Effector CD4-positive, alpha-beta T cell (primary cell): ENCODE measurements around the gene ZSWIM5.
"Not testable (repeated sequence)": the region's sequence is repeated elsewhere in the genome, so short reads cannot be mapped to it uniquely, and the experiment has no call there.

Source experiments
- DNase-seq: peaks from one replicate; pipeline ENCODE4 v3.0.0-alpha.2; 2020

Gene ZSWIM5

DNA sequence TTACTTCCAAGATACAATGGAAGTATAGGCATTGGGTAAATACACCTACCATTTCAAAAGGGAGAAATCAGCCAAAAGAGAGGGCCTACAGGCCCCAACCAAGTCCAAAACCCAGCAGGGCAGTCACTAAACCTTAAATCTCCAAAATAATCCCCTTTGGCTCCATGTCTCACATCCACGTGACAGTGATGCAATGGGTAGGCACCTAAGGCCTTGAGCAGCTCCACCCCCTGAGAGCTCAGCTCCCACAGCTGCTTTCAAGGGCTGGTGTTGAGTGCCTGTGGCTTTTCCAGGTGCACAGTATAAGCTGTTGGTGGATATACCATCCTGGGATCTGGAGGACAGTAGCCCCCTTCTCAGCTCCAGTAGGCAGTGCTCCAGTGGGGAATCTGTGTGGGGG, 121.8 kb downstream of the ZSWIM5 start:
- DNase-seq: no peak

DNA sequence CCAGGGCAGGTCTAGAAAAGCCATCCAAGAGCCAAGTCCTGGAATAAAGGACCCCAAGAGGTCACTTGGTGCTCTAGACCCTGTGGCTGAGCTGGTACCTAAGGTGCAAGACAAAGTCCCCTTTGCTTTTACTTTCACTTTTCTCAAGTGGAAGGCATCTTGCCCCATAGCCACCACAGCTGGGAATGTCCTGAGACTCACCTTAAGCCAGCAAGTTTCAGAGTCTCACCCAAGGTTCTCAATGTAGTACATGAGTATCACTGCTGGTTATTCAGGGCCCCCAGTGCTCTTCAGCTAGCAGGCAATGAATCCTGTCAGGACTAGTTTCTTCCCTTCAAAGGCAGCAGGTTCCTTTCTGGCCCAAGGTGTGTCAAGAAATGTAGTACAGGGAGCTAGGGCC, 126.9 kb downstream of the ZSWIM5 start:
- no peak for DNase-seq

DNA sequence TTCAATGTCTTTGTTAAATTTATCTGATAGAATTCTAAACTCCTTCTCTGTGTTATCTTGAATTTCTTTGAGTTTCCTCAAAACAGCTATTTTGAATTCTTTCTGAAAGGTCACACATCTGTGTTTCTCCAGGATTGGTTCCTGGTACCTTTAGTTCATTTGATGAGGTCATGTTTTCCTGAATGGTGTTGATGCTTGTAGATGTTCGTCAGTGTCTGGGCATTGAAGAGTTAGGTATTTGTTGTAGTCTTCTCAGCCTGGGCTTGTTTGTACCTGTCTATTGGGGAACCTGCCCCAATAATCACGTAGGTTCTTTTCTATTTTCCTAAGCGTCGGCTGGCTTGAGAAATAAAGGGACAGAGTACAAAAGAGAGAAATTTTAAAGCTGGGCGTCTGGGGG, 129.4 kb downstream of the ZSWIM5 start:
- not testable (repeated sequence) for DNase-seq

DNA sequence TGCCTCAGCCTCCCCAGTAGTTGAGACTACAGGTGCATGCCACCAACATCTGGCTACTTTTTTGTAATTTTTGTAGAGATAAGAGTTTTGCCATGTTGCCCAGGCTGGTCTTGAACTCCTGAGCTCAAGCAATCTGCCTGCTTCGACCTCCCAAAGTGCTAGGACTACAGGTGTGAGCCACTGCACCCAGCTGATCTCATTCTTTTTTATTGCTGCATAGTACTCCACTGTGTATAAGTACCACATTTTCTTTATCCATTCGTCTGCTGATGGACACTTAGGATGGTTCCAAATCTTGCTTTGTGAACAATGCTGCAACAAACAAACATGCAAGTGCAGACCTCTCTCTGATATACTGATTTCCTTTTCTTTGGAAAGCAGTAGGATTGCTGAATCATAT, 134.8 kb downstream of the ZSWIM5 start:
- no peak for DNase-seq

DNA sequence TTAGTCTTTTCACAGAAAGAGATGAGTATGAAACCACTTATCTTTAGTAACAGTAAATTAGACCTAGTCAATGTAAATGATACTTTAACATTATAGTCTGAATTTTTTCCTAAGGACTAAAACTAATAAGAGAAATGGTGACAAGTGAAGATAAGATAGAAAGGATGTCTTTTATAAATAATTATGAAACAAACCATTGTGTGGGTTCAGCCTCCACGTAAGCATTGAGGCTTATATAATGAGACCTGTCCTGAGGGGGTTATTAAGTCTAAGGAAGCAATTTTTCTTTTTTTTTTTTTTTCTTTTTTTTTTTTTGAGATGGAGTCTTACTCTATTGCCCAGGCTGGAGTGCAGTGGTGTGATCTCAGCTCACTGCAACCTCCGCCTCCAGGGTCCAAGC, 138.6 kb downstream of the ZSWIM5 start:
- DNase-seq: no peak

DNA sequence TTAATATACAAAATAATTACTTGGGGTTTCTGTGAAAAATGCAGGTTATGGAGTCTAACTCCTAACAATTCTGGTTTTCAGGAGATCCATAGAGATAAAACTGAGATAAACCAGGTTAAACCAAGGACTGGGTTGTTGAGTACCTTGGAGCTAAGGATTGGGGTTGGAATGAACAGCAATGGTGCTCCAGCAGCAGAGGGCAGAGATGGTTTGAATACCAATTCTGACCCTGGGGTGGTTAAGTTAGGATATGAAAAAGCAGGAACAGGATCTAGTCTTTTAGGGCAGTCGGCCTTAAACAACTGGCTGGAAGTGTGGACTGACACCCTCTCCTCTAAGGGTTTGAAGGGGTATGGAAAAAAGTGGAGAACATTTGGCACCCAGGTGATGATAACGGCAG, 141.3 kb downstream of the ZSWIM5 start:
- DNase-seq: no peak

DNA sequence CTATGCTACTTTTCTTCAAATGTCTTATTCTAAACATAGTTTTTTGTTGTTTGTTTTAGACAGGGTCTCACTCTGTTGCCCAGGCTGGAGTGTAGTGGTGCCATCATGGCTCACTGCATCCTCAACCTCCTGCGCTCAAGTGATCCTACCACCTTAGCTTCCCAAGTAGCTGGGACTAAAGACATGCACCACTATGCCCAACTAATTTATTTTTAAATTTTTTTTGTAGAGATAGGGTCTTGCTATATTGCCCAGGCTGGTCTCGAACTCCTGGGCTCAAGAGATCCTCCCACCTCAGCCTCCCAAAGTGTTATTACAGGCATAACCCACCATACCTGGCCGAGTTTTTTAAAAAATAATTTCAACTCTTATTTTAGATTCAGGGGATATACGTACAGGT, 143.9 kb downstream of the ZSWIM5 start:
- DNase-seq: not testable (repeated sequence)

DNA sequence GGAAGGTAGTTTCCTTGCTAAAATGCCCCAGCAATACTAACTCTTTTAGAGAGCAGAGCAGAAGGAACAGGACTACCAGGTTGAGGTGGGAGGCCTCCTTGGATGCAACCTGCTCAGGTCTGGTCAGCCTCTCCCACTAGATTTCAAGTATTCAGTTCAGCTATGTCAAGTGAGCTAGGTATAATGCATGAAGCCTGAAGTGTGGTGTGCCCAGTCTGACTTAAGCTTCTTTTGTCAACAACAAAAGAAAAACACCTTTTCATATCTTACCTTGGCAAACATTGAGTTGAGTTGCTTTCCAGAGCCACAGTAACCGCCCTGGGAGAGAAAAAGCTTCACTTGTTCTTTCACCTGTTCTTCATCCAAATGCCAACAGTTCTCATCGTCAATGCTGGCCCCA, 146.6 kb downstream of the ZSWIM5 start:
- no peak for DNase-seq

DNA sequence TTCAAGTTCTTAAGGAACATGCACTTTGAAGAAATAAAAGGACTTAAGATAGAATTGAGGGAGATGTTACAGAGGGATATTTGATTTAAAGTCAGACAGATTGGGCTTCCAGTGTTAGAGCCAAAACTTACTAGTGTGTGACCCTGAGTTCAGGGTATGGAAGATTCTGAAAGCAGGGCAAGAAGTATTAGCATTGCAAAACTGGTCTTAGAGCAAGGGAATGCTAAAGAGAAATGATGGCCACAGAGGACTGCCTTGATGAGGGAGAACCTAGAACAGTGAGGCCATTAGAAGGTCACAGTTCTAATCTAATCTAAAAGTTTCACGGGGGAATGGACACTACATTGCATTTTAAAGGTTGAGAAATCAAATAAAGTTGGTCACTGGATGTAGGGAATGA, 148.9 kb downstream of the ZSWIM5 start:
- no peak for DNase-seq

DNA sequence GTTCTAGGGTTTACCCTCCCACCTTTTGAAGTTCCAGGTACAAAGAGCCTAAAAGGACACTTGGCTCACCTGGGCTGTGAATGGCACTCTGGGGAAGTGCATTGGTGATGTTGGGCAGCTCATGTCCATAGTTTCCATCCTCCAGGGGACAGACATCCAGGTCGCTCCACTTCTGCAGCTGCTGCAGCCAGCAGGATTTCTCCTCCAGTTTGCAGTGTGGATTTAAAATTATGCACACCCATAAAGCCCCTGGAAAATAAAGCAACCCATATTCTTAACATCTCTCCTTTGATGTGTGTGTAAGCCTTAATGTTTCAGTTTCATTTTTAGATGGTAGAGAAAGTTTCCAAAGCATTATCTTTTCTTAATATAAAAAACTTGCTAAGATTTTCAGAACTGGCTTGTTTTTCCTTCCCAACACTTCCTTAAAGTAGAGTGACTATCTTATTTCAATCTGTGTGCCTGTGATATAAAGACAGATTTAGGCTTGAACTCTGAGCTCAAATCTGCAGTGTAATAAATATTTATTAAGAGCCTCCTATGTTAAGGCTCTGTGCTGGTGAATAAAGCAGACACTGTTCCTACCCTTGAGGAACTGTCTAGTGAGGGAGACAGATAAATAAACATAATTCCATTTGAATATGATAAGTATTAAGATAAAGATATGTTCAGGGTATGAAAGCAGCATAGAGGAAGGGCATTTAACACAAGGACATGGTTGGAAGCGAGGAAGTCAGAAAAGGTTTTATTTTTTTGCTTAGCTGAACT, 155.2 kb downstream of the ZSWIM5 start:
- DNase-seq: peak; percentile 3

DNA sequence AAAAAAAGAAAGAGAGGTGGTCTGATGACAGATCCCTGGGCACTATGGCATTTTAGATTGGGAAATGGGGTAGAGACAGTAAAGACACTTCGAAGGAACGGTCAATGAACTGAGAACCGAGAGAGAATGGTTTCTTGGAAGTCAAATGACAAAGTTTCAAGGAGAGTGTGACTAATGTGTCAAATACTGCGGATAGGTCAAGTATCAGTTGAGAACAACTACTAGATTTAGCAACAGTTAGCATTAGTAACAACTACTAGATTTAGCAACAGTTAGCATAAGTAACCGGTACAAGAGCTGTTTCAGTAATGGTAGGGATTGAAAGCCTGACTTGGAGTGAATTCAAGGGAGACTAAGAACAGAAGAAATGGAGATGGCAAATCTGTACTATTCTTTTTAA, 159.4 kb downstream of the ZSWIM5 start:
- DNase-seq: no peak

DNA sequence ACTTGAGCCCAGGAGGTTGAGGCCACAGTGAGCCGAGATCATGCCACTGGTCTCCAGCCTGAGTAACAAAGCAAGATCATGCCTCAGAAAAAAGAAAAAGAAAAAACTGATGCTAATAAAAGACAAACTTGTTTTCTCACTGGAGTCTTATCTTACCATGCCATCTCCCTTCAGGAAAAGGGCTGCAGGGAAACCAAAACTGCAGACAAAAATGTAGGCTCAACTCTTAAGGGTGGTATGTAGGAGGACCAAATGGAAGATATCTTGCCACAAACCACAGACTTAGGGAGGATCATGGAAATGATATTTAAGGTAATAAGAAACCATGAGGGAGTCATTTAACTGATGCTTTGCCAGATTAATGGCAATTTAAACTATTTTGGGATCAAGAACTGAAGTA, 161.5 kb downstream of the ZSWIM5 start:
- DNase-seq: no peak

DNA sequence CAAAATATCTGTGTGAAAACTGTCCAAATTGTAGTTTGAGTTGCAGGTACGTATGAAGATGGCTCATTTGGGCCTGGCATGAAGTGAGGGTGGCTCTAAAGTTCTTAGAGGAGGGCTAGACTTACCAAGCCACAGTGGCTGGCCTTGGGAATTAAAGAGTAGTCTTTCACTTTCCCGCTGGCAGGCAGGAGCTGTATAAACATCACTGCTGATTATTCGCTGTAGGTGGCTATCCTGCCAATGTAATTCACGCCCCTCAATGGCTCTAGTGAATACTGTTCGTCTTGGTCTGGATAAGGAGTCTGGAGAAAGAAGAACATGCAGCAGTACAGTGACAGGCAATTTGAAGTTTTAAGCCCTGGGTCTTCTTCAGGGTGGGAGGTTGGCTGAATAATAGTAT, 163.3 kb downstream of the ZSWIM5 start:
- DNase-seq: no peak

DNA sequence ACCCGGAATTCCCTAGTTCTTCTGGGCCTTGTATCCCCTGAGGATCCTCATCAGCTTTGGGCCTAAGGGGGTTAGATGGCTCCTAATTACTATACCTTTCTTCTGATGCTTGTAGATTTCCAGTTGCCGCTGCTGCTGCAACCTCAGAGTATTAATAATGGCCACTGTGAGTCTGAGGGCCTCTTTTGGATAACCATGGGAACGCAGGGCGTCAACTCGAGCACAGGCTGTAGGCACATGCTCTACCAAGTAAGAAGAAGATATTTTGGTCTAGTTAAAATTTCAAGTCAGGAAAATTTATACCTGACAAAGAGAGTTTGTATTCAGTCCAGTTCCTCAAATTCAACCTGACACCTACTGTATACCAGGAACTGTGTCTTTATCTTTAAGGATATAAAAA, 166.1 kb downstream of the ZSWIM5 start:
- no peak for DNase-seq

DNA sequence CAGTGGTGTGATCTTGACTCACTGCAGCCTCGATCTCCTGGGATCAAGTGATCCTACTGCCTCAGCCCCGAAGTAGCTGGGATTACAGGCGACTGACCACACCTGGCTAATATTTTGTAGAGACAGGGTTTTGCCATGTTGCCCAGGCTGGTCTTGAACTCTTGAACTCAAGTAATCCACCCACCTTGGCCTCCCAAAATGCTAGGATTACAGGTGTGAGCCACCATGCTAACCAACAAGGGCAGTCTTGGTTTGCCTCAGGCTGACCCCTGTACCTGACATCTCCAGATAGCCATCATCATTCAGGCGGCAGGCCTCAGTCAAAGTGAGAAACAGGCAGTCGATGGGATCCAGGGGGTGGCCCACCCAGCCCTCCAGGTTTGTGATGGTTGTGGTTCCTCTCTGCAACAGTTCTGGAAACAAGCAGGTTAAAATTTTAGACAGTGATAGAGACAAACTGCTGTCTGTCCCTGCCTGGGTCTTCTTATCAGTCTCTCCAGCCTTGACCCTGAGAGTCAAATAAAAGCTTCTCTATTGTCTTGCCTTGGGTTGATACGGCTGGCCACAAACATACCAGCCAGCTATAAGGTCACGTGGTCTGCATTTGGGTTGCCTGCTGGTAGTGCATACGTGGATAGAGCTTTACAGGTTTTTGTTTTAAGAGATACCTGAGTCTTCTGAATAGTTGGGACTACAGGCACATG, 167.6 kb downstream of the ZSWIM5 start:
- DNase-seq: no peak

DNA sequence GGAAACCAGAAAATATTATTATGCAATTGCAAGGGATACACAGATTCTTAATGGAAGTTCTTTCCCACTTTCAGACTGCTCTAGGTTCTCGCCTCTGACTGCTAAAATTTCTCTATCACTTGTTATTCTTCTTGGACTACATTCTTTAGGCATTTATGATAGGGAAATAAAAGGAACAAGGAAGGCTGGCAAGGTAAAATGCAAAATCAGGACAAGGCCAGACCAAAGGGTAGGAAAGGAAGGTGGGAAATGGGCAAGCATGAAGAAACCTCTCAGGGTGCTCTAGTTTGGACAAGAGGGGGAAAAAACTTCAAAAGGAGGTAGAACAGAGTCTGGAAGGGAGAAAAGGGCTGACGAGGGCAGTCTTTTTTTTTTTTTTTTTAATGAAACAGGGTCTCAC, 168.2 kb downstream of the ZSWIM5 start:
- no peak for DNase-seq

DNA sequence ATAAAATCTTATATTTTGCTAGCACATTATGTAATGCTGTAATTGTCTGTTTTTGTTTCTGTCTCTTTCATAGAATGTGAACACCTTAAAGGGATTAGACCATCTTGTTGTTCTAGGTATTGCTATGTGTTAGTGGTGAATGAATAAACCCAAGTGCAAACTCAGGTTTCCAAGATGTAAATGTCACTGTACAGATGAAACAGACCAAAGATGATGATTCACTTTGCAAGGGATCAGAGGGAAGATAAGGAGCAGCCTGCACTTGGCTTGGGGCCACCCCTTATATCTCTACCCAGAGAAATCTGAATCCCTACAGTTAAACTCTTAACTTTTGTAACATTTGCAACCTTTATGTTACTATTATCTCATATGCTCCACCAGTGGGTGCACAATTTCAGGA, 168.9 kb downstream of the ZSWIM5 start:
- no peak for DNase-seq

DNA sequence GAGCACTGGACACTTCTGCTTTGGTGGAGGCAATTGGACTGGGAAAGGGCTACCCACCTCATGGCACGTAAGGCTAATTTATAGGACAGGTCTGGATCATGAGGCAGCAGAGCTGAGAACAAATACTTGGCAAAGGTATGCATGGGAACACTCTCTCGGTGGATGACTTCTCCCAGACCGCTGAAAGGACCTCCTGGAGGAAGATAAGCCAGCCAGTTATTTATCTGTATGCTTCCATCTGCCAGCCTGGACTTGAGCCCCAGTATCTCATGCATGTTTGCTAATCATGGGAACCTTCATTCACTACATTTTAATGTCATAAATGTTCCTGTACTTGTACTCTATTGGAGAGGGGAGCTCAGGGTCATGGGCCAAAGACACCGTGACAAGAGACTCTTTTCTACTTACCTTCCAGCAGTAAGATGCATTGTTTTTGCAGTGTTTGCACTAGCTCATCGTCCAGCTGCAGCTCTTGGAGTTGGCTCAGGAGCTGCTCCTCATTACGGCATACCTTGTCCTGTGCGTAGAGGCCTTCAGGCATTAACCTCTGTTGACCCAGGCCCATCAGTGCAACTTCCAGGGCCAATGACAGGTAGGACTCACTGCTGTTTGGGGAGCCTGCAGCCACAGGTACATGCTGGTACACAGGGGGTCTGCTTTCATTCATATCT, 170.6 kb downstream of the ZSWIM5 start:
- DNase-seq: no peak

DNA sequence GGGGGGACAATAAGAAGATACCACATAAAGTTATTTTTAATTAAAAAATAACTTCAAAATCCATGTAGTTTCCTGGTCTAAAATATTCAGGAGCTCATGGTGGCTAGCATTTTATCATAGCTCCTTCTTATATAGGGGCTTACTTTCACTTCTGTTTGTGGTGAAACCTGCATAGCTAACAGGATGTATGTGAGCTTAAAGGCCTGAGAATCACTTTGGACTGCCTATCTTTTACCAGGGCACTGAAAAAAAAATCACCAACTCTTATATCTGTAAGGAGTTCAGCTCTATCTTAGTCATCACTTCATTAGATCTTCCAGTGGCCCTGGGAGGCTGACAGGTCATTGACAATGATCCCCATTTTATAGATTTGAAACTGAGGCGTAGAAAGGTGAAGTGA, 173.0 kb downstream of the ZSWIM5 start:
- no peak for DNase-seq

DNA sequence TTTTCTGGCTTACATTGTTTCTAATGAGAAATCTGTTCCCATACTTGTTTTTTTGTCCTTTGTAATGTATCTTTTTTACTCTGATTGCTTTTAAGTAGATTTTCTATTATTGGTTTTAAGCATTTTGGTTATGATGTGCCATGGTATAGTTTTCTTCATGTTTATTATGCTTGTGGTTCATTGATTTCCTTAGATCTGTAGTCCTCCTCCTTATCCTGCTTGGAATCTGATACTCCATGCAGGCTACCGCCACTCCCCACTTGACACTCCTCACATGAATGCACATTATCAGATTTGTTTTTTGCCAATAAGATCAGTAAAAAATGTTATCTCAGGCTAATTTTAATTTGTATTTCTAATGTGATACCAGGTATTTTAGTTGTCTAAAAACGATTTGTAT, 173.6 kb downstream of the ZSWIM5 start:
- DNase-seq: no peak

DNA sequence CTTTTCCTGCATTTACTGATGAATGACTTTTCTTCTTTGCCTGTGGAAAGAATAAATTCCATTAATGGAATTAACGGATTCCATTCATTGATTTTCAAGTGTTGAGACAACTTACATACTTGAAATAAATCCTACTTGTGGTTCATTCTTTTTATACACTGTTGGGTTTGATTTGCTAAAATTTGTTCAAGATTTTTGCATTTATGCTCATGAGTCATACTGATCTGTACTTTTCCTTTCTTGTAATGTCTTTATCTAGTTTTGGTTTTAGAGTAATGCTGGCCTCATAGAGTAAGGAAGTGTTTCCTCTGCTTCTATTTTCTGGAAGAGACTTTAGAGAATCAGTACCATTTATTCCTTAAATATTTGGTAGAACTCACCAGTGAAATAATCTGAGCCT, 180.0 kb downstream of the ZSWIM5 start:
- no peak for DNase-seq

DNA sequence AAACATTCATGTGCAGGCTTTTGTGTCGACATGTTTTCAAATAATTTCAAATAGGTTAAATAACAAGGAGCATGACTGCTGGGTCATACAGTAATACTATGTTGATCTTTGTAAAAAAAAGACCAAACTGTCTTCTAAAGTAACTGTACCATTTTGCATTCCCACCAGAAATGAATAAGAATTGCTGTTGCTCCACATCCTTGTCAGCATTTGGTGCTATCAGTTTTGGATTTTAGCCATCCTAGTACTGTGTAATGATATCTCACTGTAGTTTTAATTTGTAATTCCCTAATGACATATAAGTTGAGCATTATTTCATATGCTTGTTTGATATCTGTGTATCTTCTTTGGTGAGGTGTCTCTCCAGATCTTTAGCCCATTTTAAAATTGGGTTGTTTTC, 182.7 kb downstream of the ZSWIM5 start:
- DNase-seq: no peak

DNA sequence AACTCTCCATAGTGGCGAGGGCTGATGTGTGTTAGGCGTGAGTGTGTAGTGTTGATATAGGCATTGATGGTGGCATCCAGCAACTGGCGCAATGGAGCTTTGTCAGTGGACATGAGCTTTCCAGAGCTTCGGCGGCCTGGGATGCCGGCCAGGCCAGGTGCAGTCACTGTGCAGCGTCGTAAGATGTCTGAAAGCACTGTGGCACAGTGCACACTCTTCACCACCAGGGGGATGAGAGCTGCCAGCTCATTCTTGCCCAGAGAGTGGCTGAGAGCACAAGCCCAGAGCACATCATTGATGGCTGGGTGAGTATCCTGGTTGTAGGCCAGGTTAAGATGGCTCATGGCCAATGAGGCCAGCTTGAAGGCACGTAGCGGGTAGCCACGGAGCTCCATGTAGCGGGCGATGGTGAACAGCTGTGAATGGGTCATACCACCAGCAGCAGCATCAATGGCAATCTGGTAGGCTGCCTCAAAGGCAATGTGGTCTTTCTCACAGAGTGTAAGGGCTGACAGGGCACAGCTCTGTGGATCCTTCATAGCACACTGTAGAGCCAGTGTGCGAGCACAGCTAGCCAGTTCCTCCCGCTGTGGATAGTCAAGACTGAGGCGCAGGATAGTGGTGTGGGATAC, 187.7 kb downstream of the ZSWIM5 start:
- DNase-seq: peak; percentile 39

DNA sequence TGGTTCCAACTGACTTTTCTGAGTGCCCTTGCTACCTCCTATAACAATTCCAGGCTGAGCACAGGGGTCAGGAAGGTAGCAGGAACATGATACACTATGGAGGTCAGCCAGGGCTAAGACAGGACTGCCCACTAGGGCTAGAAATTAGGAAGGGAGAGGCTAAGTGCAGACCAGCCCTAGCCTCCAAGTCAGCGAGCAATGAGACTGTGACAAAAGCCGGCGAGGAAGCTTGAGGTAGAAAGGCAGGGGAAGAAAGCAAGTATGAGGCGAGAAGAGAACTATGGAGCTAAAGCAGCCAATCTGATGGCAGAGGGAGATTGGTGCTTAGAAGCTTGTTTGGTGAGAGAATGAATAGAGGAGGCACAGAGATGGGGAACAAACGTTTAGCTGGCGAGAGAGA, 189.6 kb downstream of the ZSWIM5 start:
- DNase-seq: no peak
